ENCODE data around the gene REG1A.

Gene REG1A

GRCh38 chr2:79125721-79125985 is 5.4 kb downstream of the REG1A start:
- DNase-seq (ENCODE audit: low read depth), result no peak

- DNase-seq (ENCODE audit: low read depth), result no peak
Observed at GRCh38 chr2:79128406-79128805, 8.1 kb downstream of the REG1A start.

- no peak for DNase-seq (ENCODE audit: low read depth)
Observed at GRCh38 chr2:79129260-79129659, 9.0 kb downstream of the REG1A start.

- no peak for DNase-seq (ENCODE audit: low read depth)
Observed at GRCh38 chr2:79129804-79130203, 9.5 kb downstream of the REG1A start.

GRCh38 chr2:79131687-79132086 is 11.4 kb downstream of the REG1A start:
- DNase-seq (ENCODE audit: low read depth), result no peak

- DNase-seq (ENCODE audit: low read depth), result no peak
Observed at GRCh38 chr2:79138385-79138784, 18.1 kb downstream of the REG1A start.

GRCh38 chr2:79139423-79139822 is 19.1 kb downstream of the REG1A start:
- DNase-seq (ENCODE audit: low read depth), result no peak

- DNase-seq (ENCODE audit: low read depth), result no peak
Observed at GRCh38 chr2:79155826-79156476, 35.7 kb downstream of the REG1A start.

GRCh38 chr2:79159030-79159429 is 38.7 kb downstream of the REG1A start:
- no peak for DNase-seq (ENCODE audit: low read depth)

- no peak for DNase-seq (ENCODE audit: low read depth)
Observed at GRCh38 chr2:79159653-79160052, 39.4 kb downstream of the REG1A start, which contains the start of gene REG3A. Gene REG3A, minus strand, starts transcription at chr2:79159753. Its CDS starts 348 bp downstream, at chr2:79159405.

GRCh38 chr2:79162132-79162531 is 41.8 kb downstream of the REG1A start:
- no peak for DNase-seq (ENCODE audit: low read depth)

- DNase-seq (ENCODE audit: low read depth), result no peak
Observed at GRCh38 chr2:79162801-79163200, 42.5 kb downstream of the REG1A start.

GRCh38 chr2:79171348-79171958 is 51.2 kb downstream of the REG1A start:
- DNase-seq (ENCODE audit: low read depth), result no peak

All from ELR (cell line).